HepG2 (cell line): ENCODE results near the gene PCED1B. TPM values are rescaled to one million over a fixed set of nuclear protein-coding genes. Genes with fewer than 3 reads are reported as not detected.

Experiments used
- BATF2 ChIP-seq: sonication (generic); formaldehyde crosslinking; IDR thresholded peaks from 2 replicates; pipeline ENCODE4 v1.8.0; 2022; ENCODE audit warnings: mild to moderate bottlenecking, missing genetic modification reagents, moderate library complexity
- CENPX ChIP-seq: sonication (generic); formaldehyde crosslinking; IDR thresholded peaks from 2 replicates; pipeline ENCODE4 v1.9.0; 2021; ENCODE audit warnings: mild to moderate bottlenecking, missing genetic modification reagents, moderate library complexity
- CSRNP2 ChIP-seq: sonication (generic); formaldehyde crosslinking; conservative IDR thresholded peaks from 2 replicates; pipeline ENCODE4 v1.8.0; 2022; ENCODE audit warnings: low read depth, missing genetic modification reagents
- DPF2 ChIP-seq: sonication (generic); formaldehyde crosslinking; IDR thresholded peaks from 2 replicates; pipeline ENCODE4 v1.4.0; 2020; ENCODE audit warnings: mild to moderate bottlenecking, low read depth, missing genetic modification reagents, borderline replicate concordance
- ETS1 ChIP-seq: sonication (generic); formaldehyde crosslinking; IDR thresholded peaks from 2 replicates; pipeline ENCODE4 v1.4.0; 2020; ENCODE audit warnings: missing genetic modification reagents
- FOXA3 ChIP-seq: IDR thresholded peaks from 2 replicates; pipeline ENCODE4 v1.6.1; 2016; ENCODE audit warnings: missing genetic modification reagents, missing compliant biosample characterization
- FOXJ3 ChIP-seq: sonication (generic); formaldehyde crosslinking; IDR thresholded peaks from 2 replicates; pipeline ENCODE4 v1.4.0; 2020; ENCODE audit warnings: missing genetic modification reagents, mild to moderate bottlenecking, borderline replicate concordance
- FOXK2 ChIP-seq: fragments of 450-650 bp; IDR thresholded peaks from 2 replicates; pipeline ENCODE4 v1.6.1; 2016
- GATAD1 ChIP-seq: IDR thresholded peaks from 2 replicates; pipeline ENCODE4 v1.6.1; 2016; ENCODE audit warnings: missing genetic modification reagents, missing compliant biosample characterization
- HES4 ChIP-seq: sonication (generic); formaldehyde crosslinking; IDR thresholded peaks from 2 replicates; pipeline ENCODE4 v1.9.0; 2021; ENCODE audit warnings: mild to moderate bottlenecking, missing genetic modification reagents, borderline replicate concordance
- SIX4 ChIP-seq: sonication (generic); formaldehyde crosslinking; IDR thresholded peaks from 2 replicates; pipeline ENCODE4 v1.4.0; 2020; ENCODE audit warnings: missing genetic modification reagents
- SMYD3 ChIP-seq: sonication (generic); formaldehyde crosslinking; IDR thresholded peaks from 2 replicates; pipeline ENCODE4 v1.8.1; 2023; ENCODE audit warnings: mild to moderate bottlenecking, missing genetic modification reagents
- STAG1 ChIP-seq: sonication (generic); formaldehyde crosslinking; IDR thresholded peaks from 2 replicates; pipeline ENCODE4 v1.4.0; 2020; ENCODE audit warnings: missing genetic modification reagents
- TCF7L2 ChIP-seq: IDR thresholded peaks from 2 replicates; pipeline ENCODE4 v1.6.1; 2011; ENCODE audit warnings: mild to moderate bottlenecking, low read depth, low read length, moderate library complexity
- ZEB1 ChIP-seq: IDR thresholded peaks from 2 replicates; pipeline ENCODE4 v1.6.1; 2012; ENCODE audit warnings: mild to moderate bottlenecking, low read depth, inconsistent platforms; ENCODE audit not compliant: insufficient replicate concordance
- ZFAT ChIP-seq: sonication (generic); formaldehyde crosslinking; conservative IDR thresholded peaks from 2 replicates; pipeline ENCODE4 v1.8.1; 2023; ENCODE audit warnings: missing genetic modification reagents, inconsistent platforms
- ZFY ChIP-seq: sonication (generic); formaldehyde crosslinking; IDR thresholded peaks from 2 replicates; pipeline ENCODE4 v1.4.0; 2020; ENCODE audit warnings: missing genetic modification reagents
- ZNF24 ChIP-seq: fragments of 450-650 bp; IDR thresholded peaks from 2 replicates; pipeline ENCODE4 v1.6.1; 2017; ENCODE audit warnings: antibody characterized with exemption, mild to moderate bottlenecking
- ZNF761 ChIP-seq: sonication (generic); formaldehyde crosslinking; conservative IDR thresholded peaks from 2 replicates; pipeline ENCODE4 v1.4.0; 2020; ENCODE audit warnings: mild to moderate bottlenecking, missing genetic modification reagents
- ZNF792 ChIP-seq: IDR thresholded peaks from 2 replicates; pipeline ENCODE4 v1.6.1; 2016
- ZNF878 ChIP-seq: sonication (generic); formaldehyde crosslinking; IDR thresholded peaks from 2 replicates; pipeline ENCODE4 v1.8.1; 2023; ENCODE audit warnings: mild to moderate bottlenecking, missing genetic modification reagents, moderate library complexity
- polyA plus RNA-seq, 8 experiments: library from polyadenylated mRNA; depleted of rRNA in 3 of 8; stranded (reverse) in 7 of 8; unstranded in 1 of 8; fragments of >200 nt; fragmentation: Illumina TruSeq in 4 of 8; extraction: Trizol in 4 of 8; gene quantifications; 2 replicates each; pipeline versions ENCODE4 v1.2.1 to v1.2.3, GENCODE V29; 2011 to 2016; ENCODE audit warnings: low read depth in 4 of 8, missing spikeins in 1 of 8, mixed read lengths in 1 of 8; ENCODE audit not compliant: insufficient read depth in 1 of 8
- total RNA-seq, 5 experiments: library from RNA; depleted of rRNA; stranded (reverse); fragments of >200 nt; fragmentation: Illumina TruSeq; extraction: Trizol; gene quantifications; 2 replicates each; pipeline ENCODE4 v1.2.3, GENCODE V29; 2016; ENCODE audit warnings: low read depth in 1 of 5
- TF ChIP-seq, protein P1 (sequence below): sonication (generic); formaldehyde crosslinking; IDR thresholded peaks from 2 replicates; pipeline ENCODE4 v1.8.0; 2022; ENCODE audit warnings: mild to moderate bottlenecking, missing genetic modification reagents; ENCODE audit not compliant: insufficient replicate concordance
- TF ChIP-seq, protein P2 (sequence below): sonication (generic); formaldehyde crosslinking; IDR thresholded peaks from 2 replicates; pipeline ENCODE4 v1.4.0; 2020; ENCODE audit warnings: low read depth, missing genetic modification reagents

The PCED1B gene
- total and polyA plus RNA-seq, 2 of the 13 experiments (the other 11 are each of a cell fraction or from before 2014, with no cell fraction given), result 0.11 to 0.37 TPM

DNA sequence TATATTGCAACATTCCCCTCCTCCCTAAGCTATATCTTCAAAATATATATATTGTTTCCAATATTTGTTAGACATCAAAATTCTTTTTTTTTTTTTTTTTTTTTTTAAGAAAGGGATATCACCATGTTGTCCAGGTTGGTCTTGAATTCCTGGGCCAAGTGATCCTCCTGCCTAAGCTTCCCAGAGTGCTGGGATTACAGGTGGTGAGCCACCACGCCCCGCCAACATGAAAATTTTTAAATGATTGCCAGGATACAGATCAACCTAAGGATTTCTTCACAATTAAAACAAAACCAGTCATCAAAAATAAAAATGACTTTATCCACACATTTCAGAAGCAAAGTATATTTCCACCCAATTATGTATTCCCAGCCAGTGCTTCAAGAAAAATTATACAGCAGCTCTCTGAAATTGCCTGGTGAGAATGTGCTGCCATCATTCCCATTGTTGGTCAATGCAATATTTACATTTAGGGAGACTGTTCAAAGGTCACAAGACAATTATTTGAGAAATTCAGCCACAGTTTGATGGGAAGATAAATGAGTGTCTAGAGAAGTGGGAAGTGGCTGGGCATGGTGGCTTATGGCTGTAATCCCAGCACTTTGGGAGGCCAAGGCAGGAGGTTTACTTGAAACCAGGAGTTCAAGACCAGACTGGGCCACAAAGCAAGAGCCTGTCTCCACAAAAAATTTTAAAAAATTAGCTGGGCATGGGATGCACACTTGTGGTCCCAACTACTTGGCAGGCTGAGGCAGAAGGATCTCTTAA is 142.0 kb downstream of the PCED1B start (continued):
- TF ChIP-seq, protein P1, sequence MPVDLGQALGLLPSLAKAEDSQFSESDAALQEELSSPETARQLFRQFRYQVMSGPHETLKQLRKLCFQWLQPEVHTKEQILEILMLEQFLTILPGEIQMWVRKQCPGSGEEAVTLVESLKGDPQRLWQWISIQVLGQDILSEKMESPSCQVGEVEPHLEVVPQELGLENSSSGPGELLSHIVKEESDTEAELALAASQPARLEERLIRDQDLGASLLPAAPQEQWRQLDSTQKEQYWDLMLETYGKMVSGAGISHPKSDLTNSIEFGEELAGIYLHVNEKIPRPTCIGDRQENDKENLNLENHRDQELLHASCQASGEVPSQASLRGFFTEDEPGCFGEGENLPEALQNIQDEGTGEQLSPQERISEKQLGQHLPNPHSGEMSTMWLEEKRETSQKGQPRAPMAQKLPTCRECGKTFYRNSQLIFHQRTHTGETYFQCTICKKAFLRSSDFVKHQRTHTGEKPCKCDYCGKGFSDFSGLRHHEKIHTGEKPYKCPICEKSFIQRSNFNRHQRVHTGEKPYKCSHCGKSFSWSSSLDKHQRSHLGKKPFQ (CRISPR knock-in tag), result no peak
- no peak for TF ChIP-seq CENPX (CRISPR knock-in tag)
- no peak for TF ChIP-seq HES4 (CRISPR knock-in tag)
- no peak for TF ChIP-seq ZNF761 (CRISPR knock-in tag)
- TF ChIP-seq ZNF878 (CRISPR knock-in tag), result no peak
- no peak for TF ChIP-seq BATF2 (CRISPR knock-in tag)
- TF ChIP-seq SMYD3 (CRISPR knock-in tag), result no peak
- TF ChIP-seq CSRNP2 (CRISPR knock-in tag), result no peak
- TF ChIP-seq TCF7L2, result no peak
- TF ChIP-seq GATAD1 (CRISPR knock-in tag), result 0 out of 2 replicates have a peak, but pooled peaks have one; percentile 37
- TF ChIP-seq, protein P2, sequence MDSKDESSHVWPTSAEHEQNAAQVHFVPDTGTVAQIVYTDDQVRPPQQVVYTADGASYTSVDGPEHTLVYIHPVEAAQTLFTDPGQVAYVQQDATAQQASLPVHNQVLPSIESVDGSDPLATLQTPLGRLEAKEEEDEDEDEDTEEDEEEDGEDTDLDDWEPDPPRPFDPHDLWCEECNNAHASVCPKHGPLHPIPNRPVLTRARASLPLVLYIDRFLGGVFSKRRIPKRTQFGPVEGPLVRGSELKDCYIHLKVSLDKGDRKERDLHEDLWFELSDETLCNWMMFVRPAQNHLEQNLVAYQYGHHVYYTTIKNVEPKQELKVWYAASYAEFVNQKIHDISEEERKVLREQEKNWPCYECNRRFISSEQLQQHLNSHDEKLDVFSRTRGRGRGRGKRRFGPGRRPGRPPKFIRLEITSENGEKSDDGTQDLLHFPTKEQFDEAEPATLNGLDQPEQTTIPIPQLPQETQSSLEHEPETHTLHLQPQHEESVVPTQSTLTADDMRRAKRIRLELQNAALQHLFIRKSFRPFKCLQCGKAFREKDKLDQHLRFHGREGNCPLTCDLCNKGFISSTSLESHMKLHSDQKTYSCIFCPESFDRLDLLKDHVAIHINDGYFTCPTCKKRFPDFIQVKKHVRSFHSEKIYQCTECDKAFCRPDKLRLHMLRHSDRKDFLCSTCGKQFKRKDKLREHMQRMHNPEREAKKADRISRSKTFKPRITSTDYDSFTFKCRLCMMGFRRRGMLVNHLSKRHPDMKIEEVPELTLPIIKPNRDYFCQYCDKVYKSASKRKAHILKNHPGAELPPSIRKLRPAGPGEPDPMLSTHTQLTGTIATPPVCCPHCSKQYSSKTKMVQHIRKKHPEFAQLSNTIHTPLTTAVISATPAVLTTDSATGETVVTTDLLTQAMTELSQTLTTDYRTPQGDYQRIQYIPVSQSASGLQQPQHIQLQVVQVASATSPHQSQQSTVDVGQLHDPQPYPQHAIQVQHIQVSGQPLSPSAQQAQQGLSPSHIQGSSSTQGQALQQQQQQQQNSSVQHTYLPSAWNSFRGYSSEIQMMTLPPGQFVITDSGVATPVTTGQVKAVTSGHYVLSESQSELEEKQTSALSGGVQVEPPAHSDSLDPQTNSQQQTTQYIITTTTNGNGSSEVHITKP (CRISPR knock-in tag), result no peak
- no peak for TF ChIP-seq ZNF24
- TF ChIP-seq SIX4 (CRISPR knock-in tag), result no peak
- no peak for TF ChIP-seq ZFY (CRISPR knock-in tag)
- TF ChIP-seq FOXA3, result peak; percentile 96
- no peak for TF ChIP-seq ZEB1
- TF ChIP-seq ETS1 (CRISPR knock-in tag), result no peak
- TF ChIP-seq FOXJ3 (CRISPR knock-in tag), result peak; percentile 34; the same call in 1 of the 2 replicates
- TF ChIP-seq DPF2 (CRISPR knock-in tag), result no peak
- no peak for TF ChIP-seq ZNF792 (CRISPR knock-in tag)
- no peak for TF ChIP-seq FOXK2
- no peak for TF ChIP-seq ZFAT (CRISPR knock-in tag)
- no peak for TF ChIP-seq STAG1 (CRISPR knock-in tag)
